MM.1S (cell line): ENCODE measurements around the gene ZNF827.

Experiments
- DNase-seq: peaks from one replicate; pipeline ENCODE4 v3.0.0-alpha.2; 2015
- H2AFZ ChIP-seq: fragments of 300-600 bp; sonication (generic); 2 replicates; pipeline ENCODE4 v1.6.0; 2016; ENCODE audit warnings: antibody characterized with exemption, low read length
- H3F3A ChIP-seq: fragments of 300-600 bp; sonication (generic); 2 replicates; pipeline ENCODE4 v1.6.1; 2016; ENCODE audit warnings: mild to moderate bottlenecking, antibody characterized with exemption, low read length, moderate library complexity, mixed read lengths; ENCODE audit not compliant: insufficient read depth
- H3K27ac ChIP-seq: fragments of 300-600 bp; sonication (generic); 2 replicates; pipeline ENCODE4 v1.5.1; 2016; ENCODE audit warnings: mild to moderate bottlenecking, low read length
- H3K27me3 ChIP-seq: fragments of 300-600 bp; sonication (generic); replicated peaks from 2 replicates; pipeline ENCODE4 v1.6.0; 2016; ENCODE audit warnings: low read length; ENCODE audit not compliant: insufficient read depth
- H3K36me3 ChIP-seq: fragments of 300-600 bp; sonication (generic); replicated peaks from 2 replicates; pipeline ENCODE4 v1.6.1; 2016; ENCODE audit warnings: mild to moderate bottlenecking, low read length, mixed read lengths; ENCODE audit not compliant: insufficient read depth
- H3K4me1 ChIP-seq: fragments of 300-600 bp; sonication (generic); 2 replicates; pipeline ENCODE4 v1.6.1; 2016; ENCODE audit warnings: low read length, mixed read lengths
- H3K4me2 ChIP-seq: fragments of 300-600 bp; sonication (generic); 2 replicates; pipeline ENCODE4 v1.6.0; 2016; ENCODE audit warnings: low read depth, low read length
- H3K4me3 ChIP-seq: fragments of 300-600 bp; sonication (generic); 2 replicates; pipeline ENCODE4 v1.5.1; 2016; ENCODE audit warnings: low read length, mixed read lengths
- H3K79me2 ChIP-seq: fragments of 300-600 bp; sonication (generic); 2 replicates; pipeline ENCODE4 v1.6.1; 2016; ENCODE audit warnings: mixed run types, low read length, mixed read lengths
- H3K9ac ChIP-seq: fragments of 300-600 bp; sonication (generic); 2 replicates; pipeline ENCODE4 v1.6.1; 2016; ENCODE audit warnings: low read length, mixed read lengths
- H3K9me2 ChIP-seq: fragments of 300-600 bp; sonication (generic); replicated peaks from 2 replicates; pipeline ENCODE4 v1.6.1; 2016; ENCODE audit warnings: mild to moderate bottlenecking, low read length, mixed read lengths; ENCODE audit not compliant: insufficient read depth
- H3K9me3 ChIP-seq: fragments of 300-600 bp; sonication (generic); replicated peaks from 2 replicates; pipeline ENCODE4 v1.6.1; 2016; ENCODE audit warnings: mild to moderate bottlenecking, low read length, mixed read lengths; ENCODE audit not compliant: insufficient read depth
- H4K20me1 ChIP-seq: fragments of 300-600 bp; sonication (generic); 2 replicates; pipeline ENCODE4 v1.6.1; 2016; ENCODE audit warnings: mild to moderate bottlenecking, low read length, moderate library complexity, mixed read lengths; ENCODE audit not compliant: insufficient read depth
- CTCF ChIP-seq: fragments of 300-600 bp; sonication (generic); IDR thresholded peaks from 2 replicates; pipeline ENCODE4 v1.5.1; 2016; ENCODE audit warnings: antibody characterized with exemption, low read length, mixed read lengths
- EZH2 ChIP-seq: fragments of 300-600 bp; sonication (generic); optimal IDR thresholded peaks from 2 replicates; pipeline ENCODE3; 2017; ENCODE audit warnings: low read depth, mild to moderate bottlenecking, antibody characterized with exemption, low read length, mixed read lengths
- EZH2phosphoT487 ChIP-seq: fragments of 300-600 bp; sonication (generic); IDR thresholded peaks from 2 replicates; pipeline ENCODE4 v1.6.1; 2018; ENCODE audit warnings: antibody characterized with exemption, low read length

ZNF827 gene

GRCh38 chr4:145909773-145910172, 28.9 kb downstream of the ZNF827 start:
- H3K36me3 ChIP-seq: no peaks in the 10 kb centered on the region
- no peaks in the 10 kb centered on the region for H3K9me2 ChIP-seq
- H2AFZ ChIP-seq: no peak overlapping the region
- TF ChIP-seq CTCF: no peak
- no peak for TF ChIP-seq EZH2phosphoT487
- no peak for TF ChIP-seq EZH2
- DNase-seq: no peak
- H3K4me1 ChIP-seq: no peaks in the 10 kb centered on the region
- H3K4me3 ChIP-seq: no peak overlapping the region
- H3K4me2 ChIP-seq: no peak overlapping the region
- peaks cover 3% of the 10 kb centered on the region; the same call in 1 of the 2 replicates for H3K79me2 ChIP-seq
- no peaks in the 10 kb centered on the region for H3K27me3 ChIP-seq
- no peaks in the 10 kb centered on the region for H3K9me3 ChIP-seq
- H4K20me1 ChIP-seq: no peaks in the 10 kb centered on the region
- no peak overlapping the region for H3K9ac ChIP-seq
- no peak overlapping the region for H3K27ac ChIP-seq
- no peaks in the 10 kb centered on the region for H3F3A ChIP-seq

GRCh38 chr4:145909281-145909715, 29.3 kb downstream of the ZNF827 start:
- no peaks in the 10 kb centered on the region for H3K27me3 ChIP-seq
- no peaks in the 10 kb centered on the region for H3K36me3 ChIP-seq
- H3K9me3 ChIP-seq: no peaks in the 10 kb centered on the region
- H3K9ac ChIP-seq: no peak overlapping the region
- H3F3A ChIP-seq: no peaks in the 10 kb centered on the region
- no peak for TF ChIP-seq EZH2
- TF ChIP-seq EZH2phosphoT487: no peak
- TF ChIP-seq CTCF: no peak
- no peaks in the 10 kb centered on the region for H3K9me2 ChIP-seq
- H3K4me2 ChIP-seq: no peak overlapping the region
- no peaks in the 10 kb centered on the region for H4K20me1 ChIP-seq
- no peak for DNase-seq
- no peak overlapping the region for H2AFZ ChIP-seq
- H3K27ac ChIP-seq: no peak overlapping the region
- no peaks in the 10 kb centered on the region for H3K4me1 ChIP-seq
- H3K79me2 ChIP-seq: no peaks in the 10 kb centered on the region
- H3K4me3 ChIP-seq: no peak overlapping the region

- H3K4me2 ChIP-seq: no peak overlapping the region
These were observed 30.8 kb downstream of the ZNF827 start for GRCh38 chr4:145907812-145908211.

More at GRCh38 chr4:145907812-145908211, 30.8 kb downstream of the ZNF827 start:
- H3K4me3 ChIP-seq: no peak overlapping the region
- no peaks in the 10 kb centered on the region for H3K36me3 ChIP-seq
- H3F3A ChIP-seq: no peaks in the 10 kb centered on the region
- no peaks in the 10 kb centered on the region for H3K9me3 ChIP-seq
- H3K27me3 ChIP-seq: no peaks in the 10 kb centered on the region
- no peak overlapping the region for H2AFZ ChIP-seq
- H3K4me1 ChIP-seq: no peaks in the 10 kb centered on the region
- TF ChIP-seq EZH2: no peak
- TF ChIP-seq EZH2phosphoT487: no peak
- TF ChIP-seq CTCF: no peak
- no peak for DNase-seq
- no peaks in the 10 kb centered on the region for H3K9me2 ChIP-seq
- no peaks in the 10 kb centered on the region for H4K20me1 ChIP-seq
- no peak overlapping the region for H3K9ac ChIP-seq
- H3K27ac ChIP-seq: no peak overlapping the region
- no peaks in the 10 kb centered on the region for H3K79me2 ChIP-seq
